ENCODE results near the gene IQSEC3. TPM values are rescaled to one million over a fixed set of nuclear protein-coding genes. Genes with fewer than 3 reads are reported as not detected.
A peak's percentile ranks its signal among the peaks of the same experiment; 100 is the strongest.

Gene IQSEC3
- total RNA-seq, 1 experiment from 2014 or later: not detected

DNA sequence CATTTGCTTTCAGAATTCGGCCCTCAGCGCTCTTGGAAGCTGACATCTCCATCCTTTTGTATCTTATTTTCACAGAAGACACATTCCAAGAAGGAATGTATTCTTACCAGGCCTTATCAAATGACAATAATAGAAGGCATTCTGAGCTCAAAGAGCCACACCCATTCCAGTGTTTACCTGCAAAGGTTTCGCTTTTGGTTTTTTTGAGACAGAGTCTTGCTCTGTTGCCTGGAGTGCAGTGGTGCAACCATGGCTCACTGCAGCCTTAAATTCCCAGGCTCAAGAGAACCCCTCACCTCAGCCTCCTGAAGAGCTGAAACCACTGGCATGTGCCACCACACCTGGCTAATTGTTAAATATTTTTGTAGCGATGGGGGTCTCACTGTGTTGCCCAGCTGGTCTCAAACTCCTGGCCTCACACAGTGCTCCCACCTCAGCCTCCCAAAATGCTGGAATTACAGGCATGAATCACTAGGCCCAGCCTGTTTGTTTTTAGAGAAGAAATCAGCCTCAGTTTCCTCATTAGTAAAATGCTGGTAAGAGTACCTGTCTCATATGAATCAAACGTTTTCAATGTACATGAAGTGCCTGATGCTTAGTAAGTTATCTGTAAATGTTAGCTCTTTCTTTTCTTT is 78.2 kb downstream of the IQSEC3 start:
- Histone ChIP-seq H3K36me3 (no peaks in the 10 kb centered on the region), H3K27me3 (peaks cover 15% of the 10 kb centered on the region), H3K4me1 (no peaks in the 10 kb centered on the region), H3K27ac (no peak overlapping the region), H3K9me3 (replicated peaks) (no peaks in the 10 kb centered on the region), H3K4me3 (no peak overlapping the region)
- no peak for DNase-seq

- Histone ChIP-seq H3K36me3 (no peaks in the 10 kb centered on the region), H3K4me1 (no peaks in the 10 kb centered on the region), H3K4me3 (no peak overlapping the region), H3K27ac (no peak overlapping the region), H3K27me3 (peaks cover 18% of the 10 kb centered on the region), H3K9me3 (replicated peaks) (no peaks in the 10 kb centered on the region)
- DNase-seq: no peak
Measured at GRCh38 chr12:145369-145960, 78.9 kb downstream of the IQSEC3 start.

- no peaks in the 10 kb centered on the region for H3K9me3 ChIP-seq (replicated peaks)
- no peaks in the 10 kb centered on the region for H3K36me3 ChIP-seq
- DNase-seq: no peak
- peaks cover 19% of the 10 kb centered on the region for H3K27me3 ChIP-seq
- H3K27ac ChIP-seq: no peak overlapping the region
- no peak overlapping the region for H3K4me3 ChIP-seq
- no peaks in the 10 kb centered on the region for H3K4me1 ChIP-seq
Measured at GRCh38 chr12:147242-147641, 80.7 kb downstream of the IQSEC3 start.

- DNase-seq: no peak
- Histone ChIP-seq H3K27ac (no peak overlapping the region), H3K36me3 (no peaks in the 10 kb centered on the region), H3K9me3 (replicated peaks) (no peaks in the 10 kb centered on the region), H3K4me1 (no peaks in the 10 kb centered on the region), H3K27me3 (peaks cover 27% of the 10 kb centered on the region), H3K4me3 (no peak overlapping the region)
Measured at GRCh38 chr12:148676-149416, 82.3 kb downstream of the IQSEC3 start.

DNA sequence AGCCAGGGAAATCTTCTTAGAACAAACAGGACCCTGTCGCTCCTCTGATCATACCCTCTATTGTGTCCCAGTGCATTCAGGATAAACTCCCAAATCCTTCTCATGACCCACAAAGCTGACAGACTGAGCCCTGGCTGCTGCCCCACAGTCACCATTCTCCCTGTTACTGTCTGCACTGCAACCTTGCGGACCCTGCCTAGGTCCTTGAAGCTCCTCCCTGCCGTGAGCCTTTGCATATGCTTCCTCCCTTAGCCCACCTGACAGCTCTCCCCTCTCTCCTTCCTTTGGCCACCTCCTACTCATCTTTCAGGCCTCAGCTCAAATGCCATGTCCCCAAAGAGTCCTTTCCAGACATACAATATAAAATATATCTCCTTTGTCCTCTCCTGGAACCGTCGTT is 85.0 kb downstream of the IQSEC3 start:
- Histone ChIP-seq H3K9me3 (replicated peaks) (no peaks in the 10 kb centered on the region), H3K36me3 (no peaks in the 10 kb centered on the region), H3K4me1 (no peaks in the 10 kb centered on the region), H3K4me3 (no peak overlapping the region), H3K27me3 (peaks cover 24% of the 10 kb centered on the region; the same call in 1 of the 2 replicates), H3K27ac (no peak overlapping the region)
- no peak for DNase-seq

DNA sequence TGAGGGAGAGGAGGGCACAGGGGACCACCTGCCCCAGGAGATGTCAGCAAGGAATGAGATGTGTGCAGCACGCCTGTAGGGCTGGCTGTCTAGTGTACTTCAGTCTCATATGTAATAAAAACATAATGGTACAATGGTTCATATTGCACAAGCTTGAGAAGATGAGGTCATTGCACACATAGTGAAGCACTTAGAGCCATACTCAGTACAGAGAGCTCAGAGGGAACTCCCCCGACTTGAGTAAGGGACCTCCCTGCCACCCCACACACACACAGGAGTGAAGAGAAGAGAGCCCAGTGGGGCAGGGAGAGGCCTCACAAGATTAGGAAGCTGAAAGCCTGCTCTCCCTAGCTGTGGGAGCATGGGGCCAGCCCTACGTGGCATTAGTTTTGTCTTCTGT is 85.9 kb downstream of the IQSEC3 start:
- Histone ChIP-seq H3K27me3 (peaks cover 24% of the 10 kb centered on the region; the same call in 1 of the 2 replicates), H3K36me3 (no peaks in the 10 kb centered on the region)

GRCh38 chr12:153080-153746 is 86.6 kb downstream of the IQSEC3 start:
- peaks cover 24% of the 10 kb centered on the region; the same call in 1 of the 2 replicates for H3K27me3 ChIP-seq
- no peaks in the 10 kb centered on the region for H3K9me3 ChIP-seq (replicated peaks)
- peak; percentile 35 to 54 for DNase-seq
- H3K27ac ChIP-seq: no peak overlapping the region
- H3K4me3 ChIP-seq: no peak overlapping the region
- H3K36me3 ChIP-seq: no peaks in the 10 kb centered on the region
- no peaks in the 10 kb centered on the region for H3K4me1 ChIP-seq

More for the DNA sequence above, 85.9 kb downstream of the IQSEC3 start:
- no peaks in the 10 kb centered on the region for H3K4me1 ChIP-seq
- DNase-seq: no peak
- H3K9me3 ChIP-seq (replicated peaks): no peaks in the 10 kb centered on the region
- no peak overlapping the region for H3K4me3 ChIP-seq
- no peak overlapping the region for H3K27ac ChIP-seq

DNA sequence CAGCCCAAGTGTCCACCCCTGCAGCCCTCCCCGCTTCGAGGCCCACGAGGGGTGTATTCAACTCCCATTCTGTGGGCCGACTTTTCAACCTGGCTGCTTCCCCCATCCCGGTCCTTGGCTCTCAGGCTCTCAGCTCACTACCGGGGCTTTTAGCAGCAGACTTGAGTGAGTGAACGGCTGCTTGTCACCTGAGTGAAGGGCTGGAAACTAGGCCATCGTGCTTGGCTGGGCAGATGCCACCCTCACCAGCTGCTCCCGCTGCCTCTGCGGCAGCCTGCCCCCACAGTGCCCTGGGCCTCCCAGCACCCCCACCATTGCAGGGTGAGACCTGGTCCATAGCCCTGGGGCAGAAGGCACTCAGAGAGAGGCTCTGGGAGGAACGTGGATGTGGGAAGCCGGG is 87.5 kb downstream of the IQSEC3 start:
- Histone ChIP-seq H3K9me3 (replicated peaks) (no peaks in the 10 kb centered on the region), H3K4me3 (no peak overlapping the region), H3K27me3 (peaks cover 24% of the 10 kb centered on the region; the same call in 1 of the 2 replicates), H3K4me1 (no peaks in the 10 kb centered on the region), H3K27ac (no peak overlapping the region), H3K36me3 (no peaks in the 10 kb centered on the region)
- DNase-seq: no peak

- Histone ChIP-seq H3K27ac (no peak overlapping the region), H3K27me3 (peaks cover 20% of the 10 kb centered on the region), H3K4me3 (no peak overlapping the region), H3K9me3 (replicated peaks) (no peaks in the 10 kb centered on the region), H3K4me1 (no peaks in the 10 kb centered on the region), H3K36me3 (no peaks in the 10 kb centered on the region)
- no peak for DNase-seq
Measured at GRCh38 chr12:155006-155405, 88.4 kb downstream of the IQSEC3 start.

GRCh38 chr12:155646-156045 is 89.1 kb downstream of the IQSEC3 start:
- no peak for DNase-seq
- no peaks in the 10 kb centered on the region for H3K9me3 ChIP-seq (replicated peaks)
- H3K4me3 ChIP-seq: no peak overlapping the region
- H3K36me3 ChIP-seq: no peaks in the 10 kb centered on the region
- H3K27me3 ChIP-seq: peaks cover 19% of the 10 kb centered on the region
- H3K4me1 ChIP-seq: no peaks in the 10 kb centered on the region
- H3K27ac ChIP-seq: no peak overlapping the region

DNA sequence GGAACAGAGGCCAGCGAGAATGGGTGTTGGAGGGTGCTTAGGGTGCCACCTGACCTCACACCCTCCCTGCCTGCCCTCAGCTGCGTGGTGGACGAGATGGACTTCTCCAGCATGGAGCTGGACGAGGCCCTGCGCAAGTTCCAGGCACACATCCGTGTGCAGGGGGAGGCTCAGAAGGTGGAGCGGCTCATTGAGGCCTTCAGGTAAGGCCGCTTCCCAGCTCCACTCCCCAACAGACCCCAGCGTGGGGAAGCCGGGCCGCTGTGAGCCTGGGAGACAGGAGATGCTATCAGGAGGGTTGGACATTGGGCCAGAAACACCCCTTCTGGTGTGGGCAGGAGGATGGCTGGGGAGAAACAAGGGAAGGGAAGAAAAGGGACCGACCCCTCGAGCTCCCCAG is 90.4 kb downstream of the IQSEC3 start:
- no peaks in the 10 kb centered on the region for H3K4me1 ChIP-seq
- no peak for DNase-seq
- H3K36me3 ChIP-seq: no peaks in the 10 kb centered on the region
- H3K9me3 ChIP-seq (replicated peaks): no peaks in the 10 kb centered on the region
- no peak overlapping the region for H3K27ac ChIP-seq
- no peak overlapping the region for H3K4me3 ChIP-seq
- peaks cover 19% of the 10 kb centered on the region for H3K27me3 ChIP-seq

- no peaks in the 10 kb centered on the region for H3K36me3 ChIP-seq
- H3K4me1 ChIP-seq: no peaks in the 10 kb centered on the region
- H3K9me3 ChIP-seq (replicated peaks): no peaks in the 10 kb centered on the region
- H3K27ac ChIP-seq: no peak overlapping the region
- no peak overlapping the region for H3K4me3 ChIP-seq
- H3K27me3 ChIP-seq: peaks cover 15% of the 10 kb centered on the region
- no peak for DNase-seq
Measured at GRCh38 chr12:157644-158043, 91.1 kb downstream of the IQSEC3 start.

- Histone ChIP-seq H3K4me1 (no peaks in the 10 kb centered on the region), H3K36me3 (no peaks in the 10 kb centered on the region), H3K4me3 (no peak overlapping the region), H3K27me3 (peaks cover 6% of the 10 kb centered on the region), H3K9me3 (replicated peaks) (no peaks in the 10 kb centered on the region), H3K27ac (no peak overlapping the region)
- DNase-seq: no peak
Measured at GRCh38 chr12:159156-159782, 92.7 kb downstream of the IQSEC3 start.

- H3K9me3 ChIP-seq (replicated peaks): no peaks in the 10 kb centered on the region
- no peaks in the 10 kb centered on the region for H3K4me1 ChIP-seq
- DNase-seq: no peak
- H3K27ac ChIP-seq: no peak overlapping the region
- H3K36me3 ChIP-seq: no peaks in the 10 kb centered on the region
- H3K27me3 ChIP-seq: no peaks in the 10 kb centered on the region; the same call in none of the 2 replicates
- H3K4me3 ChIP-seq: no peak overlapping the region
Measured at GRCh38 chr12:160858-161257, 94.3 kb downstream of the IQSEC3 start.
